Bone marrow (tissue), 2 donors: ENCODE measurements around the gene GPM6B.

Source experiments
- DNase-seq, 2 donors: peaks; one replicate each; lab custom pipeline; 2025; lab: John Stamatoyannopoulos, UW

The GPM6B gene

GRCh38 chrX:13824746-13825145 is 7.9 kb upstream of the GPM6B start:
- no peak for DNase-seq

DNA sequence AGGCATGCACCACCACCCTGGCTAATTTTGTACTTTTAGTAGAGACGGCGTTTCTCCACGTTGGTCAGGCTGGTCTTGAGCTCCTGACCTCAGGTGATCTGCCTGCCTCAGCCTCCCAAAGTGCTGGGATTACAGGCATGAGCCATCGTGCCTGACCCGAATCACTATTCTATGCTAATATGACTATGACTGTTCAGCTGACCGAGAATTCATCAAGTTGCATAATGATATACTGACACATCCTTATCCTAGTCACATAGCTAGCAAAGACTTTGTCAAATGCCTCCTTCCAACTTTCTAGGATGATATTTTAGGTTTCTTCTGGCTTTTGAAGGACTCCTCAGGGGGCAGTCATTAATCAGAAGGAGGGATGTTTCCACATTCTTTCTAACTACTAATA is 4.8 kb upstream of the GPM6B start:
- DNase-seq: no peak

DNA sequence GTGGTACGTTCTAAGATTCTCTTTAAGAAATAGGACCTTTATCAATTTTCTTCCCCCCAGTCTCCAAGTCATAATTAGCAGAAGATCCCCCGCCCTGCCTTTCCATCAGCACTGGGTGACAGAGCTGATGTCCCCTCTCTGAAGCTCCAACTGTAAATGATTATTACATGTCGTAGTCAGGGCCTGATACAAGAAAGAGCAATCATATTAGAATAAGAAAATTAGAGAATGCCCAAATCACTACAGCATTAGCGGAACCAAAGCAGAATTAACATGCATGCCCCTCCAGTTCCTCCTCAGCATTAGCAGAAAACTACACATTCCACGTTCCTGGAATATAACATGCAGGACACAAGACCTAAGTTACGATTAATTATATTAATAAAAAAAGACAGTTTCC is 717 bp downstream of the GPM6B start:
- DNase-seq: no peak

- no peak for DNase-seq
These were observed 1.2 kb downstream of the GPM6B start for GRCh38 chrX:13815664-13816063.

DNA sequence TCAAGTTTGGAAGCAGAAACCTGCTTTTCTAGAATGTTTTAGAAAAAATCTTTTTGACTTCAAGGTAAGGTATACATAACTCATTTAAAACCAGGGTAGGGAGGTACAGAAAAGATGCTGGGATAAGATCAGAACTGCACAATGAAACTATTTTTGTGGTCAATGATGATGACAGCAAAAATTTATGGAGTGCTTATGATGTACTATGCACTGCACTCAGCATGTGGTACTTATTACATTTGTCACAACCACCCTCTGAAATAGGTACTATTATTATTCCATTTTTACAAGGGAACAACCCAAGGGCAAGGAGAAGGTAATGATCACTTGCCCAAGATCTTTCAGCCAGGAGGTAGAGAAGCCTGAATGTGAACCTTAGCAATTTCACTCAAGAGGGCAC is 8.0 kb downstream of the GPM6B start:
- no peak for DNase-seq

DNA sequence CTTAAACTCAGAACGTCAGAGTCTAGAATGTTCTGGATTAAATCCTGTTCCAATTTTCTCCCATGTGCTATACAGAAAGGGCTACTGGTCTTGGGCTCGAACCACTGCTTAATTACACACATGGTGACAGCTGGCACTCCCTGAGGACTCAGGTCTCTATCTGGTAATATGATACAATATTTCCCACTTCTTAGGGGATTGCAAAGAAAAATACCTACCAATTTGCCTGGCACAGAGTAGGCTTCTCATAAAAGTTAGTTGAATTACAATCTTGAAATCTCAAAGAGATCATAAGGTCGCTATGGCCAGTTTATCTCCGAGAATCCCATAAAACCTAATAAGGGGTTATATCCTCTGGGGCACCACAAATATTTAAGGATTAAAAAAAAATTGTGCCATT is 8.6 kb downstream of the GPM6B start:
- DNase-seq: no peak

DNA sequence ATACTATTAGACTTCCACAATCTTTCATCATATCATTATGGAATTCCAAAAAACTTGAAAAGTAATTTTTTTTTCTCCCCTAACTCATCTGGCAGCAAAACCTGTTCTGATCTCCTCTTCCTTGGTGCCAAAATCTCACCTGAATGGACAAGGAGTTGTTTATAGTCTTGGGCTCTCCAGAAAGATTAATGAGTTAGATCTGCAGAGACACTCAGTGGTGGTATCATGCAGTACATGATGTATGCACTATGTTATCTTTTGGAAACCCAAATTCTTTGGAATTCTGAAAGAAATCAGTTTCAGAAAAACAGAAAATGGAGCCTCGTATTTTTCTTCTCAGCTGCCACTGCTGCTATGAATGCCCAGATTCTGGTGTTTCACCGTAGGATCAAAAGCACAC is 11.7 kb downstream of the GPM6B start:
- DNase-seq: no peak

DNA sequence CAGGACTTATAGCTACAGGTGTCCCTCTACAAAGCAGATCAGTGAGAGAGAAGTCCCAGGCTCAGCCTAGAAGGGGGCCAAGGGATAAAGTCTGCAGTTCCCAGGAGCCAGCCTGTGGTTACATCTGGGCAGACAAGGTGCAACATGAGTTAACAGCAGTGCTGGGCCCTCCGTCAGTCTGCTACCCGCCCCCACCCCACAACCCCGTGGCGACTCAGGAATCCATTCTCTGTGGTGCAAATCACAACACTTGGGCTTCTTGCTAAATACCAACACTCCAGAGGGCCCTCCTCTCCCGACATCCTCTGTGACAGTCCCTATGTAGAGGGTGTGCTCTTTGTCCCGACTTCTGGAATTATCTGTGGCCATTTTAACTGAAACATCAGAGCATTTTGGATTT is 13.8 kb downstream of the GPM6B start:
- no peak for DNase-seq

- DNase-seq: no peak
These were observed 18.7 kb downstream of the GPM6B start for GRCh38 chrX:13798184-13798583.

- no peak for DNase-seq
These were observed 19.4 kb downstream of the GPM6B start for GRCh38 chrX:13797512-13797911.

GRCh38 chrX:13794417-13794816 is 22.5 kb downstream of the GPM6B start:
- no peak for DNase-seq

- no peak for DNase-seq
These were observed 23.0 kb downstream of the GPM6B start for GRCh38 chrX:13793897-13794296.

- no peak for DNase-seq
These were observed 25.3 kb downstream of the GPM6B start for GRCh38 chrX:13791559-13791958.

GRCh38 chrX:13791145-13791544 is 25.7 kb downstream of the GPM6B start:
- no peak for DNase-seq

- no peak for DNase-seq
These were observed 26.4 kb downstream of the GPM6B start for GRCh38 chrX:13790206-13791131.

GRCh38 chrX:13786048-13786447 is 30.8 kb downstream of the GPM6B start:
- DNase-seq: no peak

DNA sequence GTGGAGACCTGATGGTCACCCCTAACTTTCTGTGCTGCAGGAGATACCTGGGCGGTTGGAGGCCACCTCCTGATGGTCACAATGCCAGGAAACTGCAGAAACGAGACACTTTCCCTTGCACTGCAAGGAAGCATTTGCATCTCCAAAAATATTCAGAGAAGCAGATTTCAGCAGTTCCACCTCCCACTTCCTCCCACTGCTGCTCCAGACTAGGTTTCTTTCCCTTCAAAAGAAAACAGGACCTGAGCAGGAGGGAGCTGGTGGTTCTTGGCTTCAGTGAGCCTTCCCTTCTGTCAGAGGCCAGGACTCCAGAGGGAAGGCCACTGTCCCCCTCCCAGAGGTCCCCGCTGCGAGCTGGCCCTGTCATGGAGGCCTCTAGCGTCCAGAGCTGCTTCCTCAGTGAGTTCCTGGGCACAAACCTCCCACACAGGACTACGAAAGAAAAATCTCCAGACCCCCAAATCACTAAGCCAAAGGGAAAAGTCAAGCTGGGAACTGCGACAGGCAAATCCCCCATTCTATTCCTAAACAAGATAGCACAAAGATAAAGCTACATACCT is 35.9 kb downstream of the GPM6B start:
- DNase-seq: no peak

- DNase-seq: no peak
These were observed 38.0 kb downstream of the GPM6B start for GRCh38 chrX:13778916-13779315.

DNA sequence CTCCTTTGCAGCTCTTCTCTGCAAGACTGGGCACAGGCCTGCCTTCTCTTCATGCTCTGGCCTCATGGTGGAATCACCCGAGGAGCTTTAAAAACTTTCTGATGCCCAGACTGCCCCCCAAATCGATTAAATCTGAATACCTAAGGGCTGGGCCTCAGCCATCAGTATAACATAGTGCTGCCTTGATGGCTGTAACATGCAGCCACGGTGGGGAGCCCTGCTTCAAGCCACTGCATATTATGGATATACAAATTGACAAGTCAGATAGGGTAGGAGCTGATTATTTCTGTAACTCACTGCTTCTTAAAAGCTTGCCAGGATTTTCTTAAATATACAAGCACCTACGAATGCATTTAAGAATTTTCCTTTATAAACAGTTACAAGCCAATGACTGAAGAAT is 40.5 kb downstream of the GPM6B start:
- DNase-seq: no peak

- no peak for DNase-seq
These were observed 41.1 kb downstream of the GPM6B start for GRCh38 chrX:13775837-13776236.

DNA sequence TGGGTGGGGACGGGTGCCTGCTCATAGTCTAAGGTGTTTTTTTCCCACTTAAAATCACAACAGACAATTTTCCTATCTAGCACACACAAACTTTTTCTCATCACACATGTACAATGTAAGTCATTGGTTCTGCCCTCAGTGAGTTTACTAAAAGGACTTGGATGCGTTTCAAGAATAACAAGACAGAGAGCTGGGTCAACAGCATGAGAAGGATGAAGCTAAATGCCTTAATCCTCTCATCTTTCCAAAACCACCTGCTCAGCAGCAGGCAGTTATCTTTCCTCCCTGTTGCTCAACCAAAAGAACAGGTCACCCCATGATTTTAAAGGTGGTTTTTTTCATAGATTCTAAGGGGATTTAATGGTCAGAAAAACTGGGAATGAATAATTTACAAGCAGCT is 42.2 kb downstream of the GPM6B start:
- no peak for DNase-seq

DNA sequence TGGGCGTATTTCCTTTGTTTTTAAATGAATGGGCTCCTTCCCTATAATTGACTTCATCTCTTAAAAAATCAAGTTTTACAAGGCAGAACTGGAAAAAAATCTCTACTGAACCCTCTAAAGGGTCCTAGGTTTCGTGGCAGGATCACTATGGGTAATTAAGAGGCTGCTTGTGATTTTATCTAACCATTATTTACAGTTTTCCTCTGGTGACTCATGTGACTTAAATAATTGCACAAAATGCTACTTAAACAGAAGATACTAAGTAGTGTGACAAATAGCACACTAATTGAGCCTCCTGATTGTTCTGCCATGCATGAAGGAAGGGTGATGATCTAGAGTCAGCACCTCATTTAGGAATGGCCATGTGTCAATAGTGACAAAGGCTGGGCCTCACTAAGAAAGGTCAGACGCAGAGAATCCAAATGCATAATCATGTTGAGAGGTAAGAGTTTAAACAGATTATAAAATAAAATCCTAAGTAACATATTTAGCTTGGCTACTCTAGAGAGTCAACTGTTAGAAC is 46.8 kb downstream of the GPM6B start:
- DNase-seq: no peak

- no peak for DNase-seq
These were observed 48.0 kb downstream of the GPM6B start for GRCh38 chrX:13768939-13769338.

GRCh38 chrX:13764765-13765164 is 52.1 kb downstream of the GPM6B start:
- DNase-seq: no peak
